H1 (cell line): ENCODE data around the gene IQSEC3. TPM values are rescaled to one million over a fixed set of nuclear protein-coding genes. Genes with fewer than 3 reads are reported as not detected.

ENCODE experiments used
- CTCF ChIA-PET: fragments of 300-600 bp; sonication (Branson Sonifier 250); formaldehyde crosslinking; loops from one replicate; lab custom pipeline; 2021; ENCODE audit not compliant: partially characterized antibody; lab: Charles Lee
- POLR2A ChIA-PET: fragments of 300-600 bp; sonication (Branson Sonifier 250); formaldehyde crosslinking; loops from one replicate; lab custom pipeline; 2021; ENCODE audit warnings: inconsistent platforms; ENCODE audit not compliant: partially characterized antibody; lab: Charles Lee
- DNase-seq, 2 experiments: peaks; one replicate each; pipeline versions ENCODE4 v3.0.0 to v3.0.0-alpha.2; 2010 to 2022; ENCODE audit warnings: low spot score in 2 of 2, low read depth in 1 of 2, mixed read lengths in 1 of 2
- FAIRE-seq: peaks from 2 replicates; lab custom pipeline; 2011; peaks lifted over from hg19 to GRCh38; lab: Jason Lieb, UNC
- H2AFZ ChIP-seq: 2 replicates; pipeline ENCODE4 v1.8.1; 2012; ENCODE audit warnings: low read length, inconsistent platforms
- H2AK5ac ChIP-seq: 2 replicates; pipeline ENCODE4 v1.6.1; 2013; ENCODE audit warnings: low read depth, low read length
- H2BK120ac ChIP-seq: replicated peaks from 2 replicates; pipeline ENCODE3; 2013; ENCODE audit warnings: low read depth, low read length, inconsistent platforms
- H2BK12ac ChIP-seq: 2 replicates; pipeline ENCODE4 v1.6.1; 2013; ENCODE audit warnings: low read depth, low read length
- H2BK15ac ChIP-seq: 2 replicates; pipeline ENCODE4 v1.6.1; 2013; ENCODE audit warnings: low read length
- H2BK20ac ChIP-seq: 2 replicates; pipeline ENCODE4 v1.6.1; 2013; ENCODE audit warnings: low read length
- H2BK5ac ChIP-seq: 2 replicates; pipeline ENCODE4 v1.6.1; 2013; ENCODE audit warnings: low read depth, low read length
- H3K14ac ChIP-seq: 2 replicates; pipeline ENCODE4 v1.6.1; 2013; ENCODE audit warnings: inconsistent platforms; ENCODE audit not compliant: insufficient read length
- H3K18ac ChIP-seq: 2 replicates; pipeline ENCODE4 v1.6.1; 2013; ENCODE audit warnings: low read length; ENCODE audit errors: extremely low read depth
- H3K23ac ChIP-seq: 2 replicates; pipeline ENCODE4 v1.6.1; 2013; ENCODE audit warnings: inconsistent platforms; ENCODE audit not compliant: insufficient read length
- H3K23me2 ChIP-seq: 2 replicates; pipeline ENCODE4 v1.6.1; 2013; ENCODE audit warnings: low read depth, low read length
- H3K27ac ChIP-seq: 2 replicates; pipeline ENCODE4 v1.6.1; 2011; ENCODE audit warnings: low read depth, low read length, inconsistent platforms
- H3K27me3 ChIP-seq, 4 experiments: replicated peaks in 1 of 4; 1 replicate in 1 of 4; 2 replicates in 3 of 4; pipeline versions ENCODE4 v1.6.1 to v1.8.1; 2011 to 2013; ENCODE audit warnings: low read length in 3 of 4, mild to moderate bottlenecking in 3 of 4, inconsistent platforms in 2 of 4, mixed read lengths in 2 of 4, moderate library complexity in 1 of 4; ENCODE audit not compliant: control insufficient read depth in 3 of 4, insufficient read depth in 3 of 4; ENCODE audit errors: extremely low read depth in 1 of 4
- H3K36me3 ChIP-seq, 4 experiments: 2 replicates each; pipeline versions ENCODE4 v1.6.1 to v1.8.1; 2011 to 2013; ENCODE audit warnings: mild to moderate bottlenecking in 4 of 4, low read length in 3 of 4, moderate library complexity in 2 of 4, control low read depth in 1 of 4, inconsistent platforms in 1 of 4; ENCODE audit not compliant: insufficient read depth in 4 of 4, control insufficient read depth in 2 of 4
- H3K4ac ChIP-seq: replicated peaks from 2 replicates; pipeline ENCODE3; 2013; ENCODE audit warnings: low read length, low read depth, mixed read lengths, inconsistent platforms; ENCODE audit not compliant: insufficient read length
- H3K4me1 ChIP-seq, 4 experiments: replicated peaks in 1 of 4; 1 replicate in 1 of 4; 2 replicates in 3 of 4; pipeline versions ENCODE4 v1.6.1 to v1.8.1; 2011 to 2013; ENCODE audit warnings: low read length in 3 of 4, inconsistent platforms in 2 of 4, mixed read lengths in 1 of 4; ENCODE audit not compliant: insufficient read depth in 4 of 4, control insufficient read depth in 3 of 4
- H3K4me2 ChIP-seq, 2 experiments: 2 replicates each; pipeline versions ENCODE4 v1.6.1 to v1.8.1; 2011 to 2013; ENCODE audit warnings: low read depth in 2 of 2, low read length in 2 of 2, control low read depth in 1 of 2, inconsistent platforms in 1 of 2, mild to moderate bottlenecking in 1 of 2; ENCODE audit not compliant: insufficient read depth in 1 of 2
- H3K4me3 ChIP-seq, 4 experiments: fragments of 200-600, 300-600 bp in 1 of 4; sonication (generic), shearing (Covaris generic), sonication (Bioruptor Twin) in 1 of 4; 2 replicates each; pipeline versions ENCODE4 v1.5.1 to v1.8.1; 2011 to 2016; ENCODE audit warnings: low read length in 4 of 4, low read depth in 3 of 4, control low read depth in 2 of 4, inconsistent platforms in 2 of 4, mild to moderate bottlenecking in 2 of 4, mixed read lengths in 1 of 4, moderate library complexity in 1 of 4; ENCODE audit not compliant: insufficient read depth in 2 of 4; ENCODE audit errors: extremely low read depth in 1 of 4
- H3K56ac ChIP-seq: replicated peaks from 2 replicates; pipeline ENCODE3; 2013; ENCODE audit warnings: low read depth, mild to moderate bottlenecking, mixed read lengths, low read length, inconsistent platforms; ENCODE audit not compliant: insufficient read length
- H3K79me1 ChIP-seq: 2 replicates; pipeline ENCODE4 v1.6.1; 2013; ENCODE audit warnings: low read depth, low read length, control low read depth
- H3K79me2 ChIP-seq, 2 experiments: 2 replicates each; pipeline versions ENCODE4 v1.6.1 to v1.8.1; 2012 to 2013; ENCODE audit warnings: low read length in 2 of 2, mild to moderate bottlenecking in 2 of 2, inconsistent platforms in 1 of 2; ENCODE audit not compliant: insufficient read depth in 2 of 2, control insufficient read depth in 1 of 2
- H3K9ac ChIP-seq, 4 experiments: replicated peaks in 1 of 4; 1 replicate in 1 of 4; 2 replicates in 3 of 4; pipeline versions ENCODE4 v1.6.1 to v1.8.1; 2011 to 2013; ENCODE audit warnings: low read depth in 3 of 4, low read length in 3 of 4, control low read depth in 2 of 4, mild to moderate bottlenecking in 2 of 4, moderate library complexity in 2 of 4, inconsistent platforms in 1 of 4; ENCODE audit errors: extremely low read depth in 1 of 4
- H3K9me3 ChIP-seq, 2 experiments: 2 replicates each; pipeline versions ENCODE4 v1.6.1 to v1.8.1; 2012 to 2013; ENCODE audit warnings: mild to moderate bottlenecking in 2 of 2, moderate library complexity in 2 of 2, control low read depth in 1 of 2, inconsistent platforms in 1 of 2, low read depth in 1 of 2, low read length in 1 of 2, mixed read lengths in 1 of 2; ENCODE audit not compliant: insufficient read depth in 2 of 2
- H4K20me1 ChIP-seq, 2 experiments: replicated peaks in 1 of 2; 2 replicates each; pipeline versions ENCODE3 to v1.8.1; 2011 to 2013; ENCODE audit warnings: inconsistent platforms in 2 of 2, low read length in 2 of 2, mild to moderate bottlenecking in 1 of 2; ENCODE audit not compliant: insufficient read depth in 2 of 2, control insufficient read depth in 1 of 2
- H4K5ac ChIP-seq: 2 replicates; pipeline ENCODE4 v1.6.1; 2013; ENCODE audit warnings: low read length, low read depth, mixed read lengths, inconsistent platforms; ENCODE audit not compliant: insufficient read length
- H4K8ac ChIP-seq: 2 replicates; pipeline ENCODE4 v1.8.0; 2013; ENCODE audit warnings: mild to moderate bottlenecking, moderate library complexity, low read length, inconsistent platforms; ENCODE audit not compliant: insufficient read depth; ENCODE audit errors: extremely low read depth
- H4K91ac ChIP-seq: replicated peaks from 2 replicates; pipeline ENCODE3; 2013; ENCODE audit warnings: low read length, mixed read lengths, inconsistent platforms; ENCODE audit not compliant: insufficient read length
- BCL11A ChIP-seq, 2 experiments: IDR thresholded peaks; one replicate each; pipeline ENCODE4 v1.6.1; 2011; ENCODE audit warnings: low read depth in 2 of 2, low read length in 2 of 2, mild to moderate bottlenecking in 2 of 2
- CBX5 ChIP-seq: fragments of 300-800, 300-1000 bp; sonication (generic); IDR thresholded peaks from 2 replicates; pipeline ENCODE4 v1.7.1; 2016; ENCODE audit warnings: antibody characterized with exemption, low read length, low read depth
- CBX8 ChIP-seq: fragments of 300-800, 300-1000 bp; sonication (generic); IDR thresholded peaks from 2 replicates; pipeline ENCODE4 v1.7.1; 2016; ENCODE audit warnings: low read depth, low read length, borderline replicate concordance
- GABPA ChIP-seq: IDR thresholded peaks from 2 replicates; pipeline ENCODE4 v1.6.1; 2011; ENCODE audit warnings: mild to moderate bottlenecking, low read length, moderate library complexity, borderline replicate concordance; ENCODE audit not compliant: insufficient read depth
- HDAC2 ChIP-seq, 2 experiments: fragments of 300-600 bp in 1 of 2; sonication (generic) in 1 of 2; IDR thresholded peaks; 2 replicates each; pipeline ENCODE4 v1.6.1; 2011 to 2012; ENCODE audit warnings: low read depth in 2 of 2, low read length in 2 of 2, mild to moderate bottlenecking in 2 of 2, moderate library complexity in 2 of 2, borderline replicate concordance in 1 of 2, inconsistent platforms in 1 of 2
- RNF2 ChIP-seq: fragments of 200-900, 300-1000 bp; sonication (generic); IDR thresholded peaks from 2 replicates; pipeline ENCODE4 v1.7.1; 2016; ENCODE audit warnings: borderline replicate concordance, low read depth, mild to moderate bottlenecking, antibody characterized with exemption, low read length; ENCODE audit not compliant: poor library complexity, severe bottlenecking; ENCODE audit errors: missing control alignments
- SIX5 ChIP-seq: IDR thresholded peaks from 2 replicates; pipeline ENCODE4 v1.6.1; 2011; ENCODE audit warnings: mild to moderate bottlenecking, low read depth, low read length
- SUZ12 ChIP-seq: fragments of 200-600 bp; sonication (generic); IDR thresholded peaks from 2 replicates; pipeline ENCODE4 v1.6.1; 2012; ENCODE audit warnings: mild to moderate bottlenecking, inconsistent platforms, low read length, moderate library complexity, mixed read lengths
- ZNF274 ChIP-seq: IDR thresholded peaks from 2 replicates; pipeline ENCODE4 v1.7.0; 2012; ENCODE audit warnings: low read length, borderline replicate concordance; ENCODE audit errors: extremely low read depth
- WGBS, 2 experiments: shearing (Covaris generic) in 1 of 2; methylation state at CpG; one replicate each; pipeline versions ENCODE4 v1.1.6 to v1.1.7; 2013 to 2015; ENCODE audit warnings: low lambda C conversion rate in 2 of 2, mixed read lengths in 2 of 2, inconsistent platforms in 1 of 2, low coverage in 1 of 2, missing lambda C conversion rate in 1 of 2; ENCODE audit not compliant: insufficient replicate concordance in 2 of 2, insufficient coverage in 1 of 2, insufficient read length in 1 of 2; ENCODE audit errors: extremely low coverage in 1 of 2, missing lambda C conversion rate in 1 of 2; 5-methylcytosine and 5-hydroxymethylcytosine counted together
- polyA plus RNA-seq, 7 experiments: library from polyadenylated mRNA; depleted of rRNA in 3 of 7; stranded (reverse) in 5 of 7; unstranded in 2 of 7; fragments of >200 nt in 5 of 7; fragments of 200-250 nt in 2 of 7; gene quantifications; 1 replicate in 5 of 7; 2 replicates in 1 of 7; 4 replicates in 1 of 7; pipeline versions ENCODE4 v1.2.1 to v1.2.3, GENCODE V29; 2011 to 2013; ENCODE audit warnings: missing spikeins in 2 of 7, mixed read lengths in 2 of 7
- total RNA-seq: library from RNA; stranded (reverse); fragmentation: NEBNext Ultra II Directional; extraction: Animal tissue kit (Norgen Biotek cat#: 25700); gene quantifications from 2 replicates; pipeline ENCODE4 v1.2.1, GENCODE V29; 2021
- TF ChIP-seq, protein P1 (sequence below): IDR thresholded peaks from 2 replicates; pipeline ENCODE4 v1.6.1; 2011; ENCODE audit warnings: low read length, improper control_type of control experiment
- TF ChIP-seq, protein P2 (sequence below): IDR thresholded peaks from 2 replicates; pipeline ENCODE4 v1.6.1; 2011; ENCODE audit warnings: low read depth, mild to moderate bottlenecking, low read length; ENCODE audit not compliant: insufficient read depth

IQSEC3 gene
- total and polyA plus RNA-seq, 2 of the 8 experiments (the other 6 are each of a cell fraction or from before 2014, with no cell fraction given) = 1.2 to 3.1 TPM

DNA sequence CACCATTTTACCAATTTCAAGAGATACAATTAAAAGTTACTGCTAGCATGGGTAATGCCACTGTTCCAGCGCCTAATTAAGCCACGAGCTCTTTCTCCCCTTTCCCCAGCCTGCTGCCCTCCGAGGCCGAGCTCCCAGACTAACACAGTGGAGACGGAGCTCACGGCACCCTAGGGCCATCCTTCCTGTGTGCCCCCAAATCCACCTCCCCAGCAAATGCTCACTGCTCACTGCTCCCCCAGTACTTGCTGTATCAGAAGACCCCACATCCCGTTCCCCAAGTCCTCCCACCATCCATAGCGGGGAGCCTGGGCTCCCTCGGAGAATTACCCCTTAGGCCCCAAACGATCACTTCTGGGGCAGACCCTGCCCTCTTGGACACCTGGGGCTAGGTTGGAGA, 104.7 kb downstream of the IQSEC3 start:
- Histone ChIP-seq H4K91ac (peak overlapping the region; percentile 25), H3K79me1 (no peaks in the 10 kb centered on the region), H3K14ac (no peak overlapping the region), H3K27me3 (peaks cover 0 to 3% (median 2%) of the 10 kb centered on the region in 4 experiments; a peak in 2 of 7 replicates), H2BK120ac (no peak overlapping the region), H4K5ac (no peak overlapping the region), H2BK5ac (no peak overlapping the region), H2BK12ac (peak overlapping the region; percentile 75; the same call in 1 of the 2 replicates), H2BK15ac (no peak overlapping the region), H2AK5ac (no peak overlapping the region), H3K27ac (no peak overlapping the region), H3K4me2 (no peak overlapping the region), H3K4me3 (no peak overlapping the region), H2AFZ (no peak overlapping the region), H3K4me1 (peaks cover 3 to 28% (median 20%) of the 10 kb centered on the region in 4 experiments), H3K56ac (no peak overlapping the region), H3K36me3 (no peaks in the 10 kb centered on the region), H3K4ac (no peak overlapping the region), H3K23ac (no peak overlapping the region), H2BK20ac (no peak overlapping the region), H3K18ac (no peak overlapping the region), H3K79me2 (no peaks in the 10 kb centered on the region), H4K8ac (no peak overlapping the region; the same call in 1 of the 2 replicates), H3K23me2 (no peaks in the 10 kb centered on the region), H4K20me1 (no peaks in the 10 kb centered on the region), H3K9me3 (no peaks in the 10 kb centered on the region), H3K9ac (no peak overlapping the region)
- DNase-seq (no peak), FAIRE-seq (no peak)
- CTCF ChIA-PET = interaction anchor here (0.6 to 6.6 kb wide), 10 partner anchors 9 to 691 kb away, joined by 3 to 63 read pairs (median 12); no protein-coding TSS in a partner anchor
- 93% methylated on average over 10 of the region's 10 CpGs; no CpG with 5 or more reads in 1 of the 2 experiments for WGBS, 2 experiments
- POLR2A ChIA-PET = interaction anchor here (0.7 to 1.6 kb wide), 3 partner anchors 14 to 97 kb away, joined by 3 to 6 read pairs (median 3); no protein-coding TSS in a partner anchor
- TF ChIP-seq, protein P1, sequence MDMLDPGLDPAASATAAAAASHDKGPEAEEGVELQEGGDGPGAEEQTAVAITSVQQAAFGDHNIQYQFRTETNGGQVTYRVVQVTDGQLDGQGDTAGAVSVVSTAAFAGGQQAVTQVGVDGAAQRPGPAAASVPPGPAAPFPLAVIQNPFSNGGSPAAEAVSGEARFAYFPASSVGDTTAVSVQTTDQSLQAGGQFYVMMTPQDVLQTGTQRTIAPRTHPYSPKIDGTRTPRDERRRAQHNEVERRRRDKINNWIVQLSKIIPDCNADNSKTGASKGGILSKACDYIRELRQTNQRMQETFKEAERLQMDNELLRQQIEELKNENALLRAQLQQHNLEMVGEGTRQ = no peak
- TF ChIP-seq, protein P2, sequence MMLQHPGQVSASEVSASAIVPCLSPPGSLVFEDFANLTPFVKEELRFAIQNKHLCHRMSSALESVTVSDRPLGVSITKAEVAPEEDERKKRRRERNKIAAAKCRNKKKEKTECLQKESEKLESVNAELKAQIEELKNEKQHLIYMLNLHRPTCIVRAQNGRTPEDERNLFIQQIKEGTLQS = no peak
- TF ChIP-seq SUZ12 = no peak
- TF ChIP-seq ZNF274 = no peak
- TF ChIP-seq HDAC2 (IDR thresholded peaks at IDR 0.05; ENCODE audit: borderline replicate concordance in 1 of 2, low read depth in 2 of 2, low read length in 2 of 2) = no peak
- no peak for TF ChIP-seq CBX5
- TF ChIP-seq RNF2 = no peak
- TF ChIP-seq BCL11A (IDR thresholded peaks at IDR 0.05; ENCODE audit: low read depth in 2 of 2, low read length in 2 of 2) = no peak
- TF ChIP-seq GABPA = no peak
- no peak for TF ChIP-seq CBX8
- TF ChIP-seq SIX5 = no peak
